Frontal cortex (tissue), 4 donors: ENCODE results near the gene CHAF1A. TPM values are rescaled to one million over a fixed set of nuclear protein-coding genes. Genes with fewer than 3 reads are reported as not detected.

ENCODE experiments used
- DNase-seq, 2 donors: peaks; one replicate each; pipeline ENCODE4 v3.0.0; 2012; ENCODE audit warnings: low spot score in 2 of 2
- FAIRE-seq: peaks from 2 replicates; lab custom pipeline; 2012; peaks lifted over from hg19 to GRCh38; lab: Jason Lieb, UNC
- total RNA-seq: library from RNA; depleted of rRNA; stranded (reverse); fragments of >200 nt; gene quantifications from one replicate; pipeline ENCODE4 v1.2.3, GENCODE V29; 2014
- donor health status: control.
- donor health status: control.
- donor health status: control.

The CHAF1A gene
- total RNA-seq, 1 donor from 2014 or later: 11.8 TPM

DNA sequence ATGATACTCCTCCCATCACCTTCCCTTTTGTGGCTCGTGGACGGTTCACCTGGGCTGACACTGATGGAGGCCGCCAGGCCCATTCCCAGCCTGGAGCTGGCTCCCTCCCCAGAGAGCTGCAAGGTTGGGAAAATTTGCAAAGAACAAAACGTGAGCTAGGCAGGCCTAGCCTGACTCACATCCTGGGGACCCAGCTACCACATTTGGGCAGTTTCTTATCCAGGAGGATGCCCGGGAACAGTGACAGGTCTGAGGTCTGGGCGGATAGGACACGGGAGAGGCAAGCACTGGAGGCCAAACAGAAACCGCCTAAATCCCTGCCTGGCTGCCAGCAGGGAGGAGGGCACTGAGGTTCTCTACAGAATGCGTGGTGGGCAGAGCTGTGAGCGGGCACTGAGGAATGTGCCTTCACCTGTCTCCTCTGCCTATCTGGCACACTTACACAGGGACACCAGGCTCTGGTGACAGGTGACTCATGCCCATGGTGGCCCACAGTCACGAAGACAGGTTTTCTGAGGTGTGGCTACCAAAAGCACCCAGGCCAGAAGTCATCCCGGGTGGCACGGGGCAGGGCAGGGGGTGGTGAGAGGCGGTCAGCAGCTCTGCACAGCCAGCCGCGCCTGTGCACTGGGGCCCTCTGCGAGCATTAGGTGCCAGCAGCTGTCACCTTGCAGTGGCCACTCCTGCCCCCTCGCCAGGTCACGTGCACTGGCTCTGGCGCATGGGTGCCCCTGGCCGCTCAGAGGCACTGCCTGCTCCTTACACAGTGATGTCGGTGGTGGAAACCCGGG lies 25.3 kb upstream of the CHAF1A start:
- FAIRE-seq (no peak), DNase-seq (no peak)

DNA sequence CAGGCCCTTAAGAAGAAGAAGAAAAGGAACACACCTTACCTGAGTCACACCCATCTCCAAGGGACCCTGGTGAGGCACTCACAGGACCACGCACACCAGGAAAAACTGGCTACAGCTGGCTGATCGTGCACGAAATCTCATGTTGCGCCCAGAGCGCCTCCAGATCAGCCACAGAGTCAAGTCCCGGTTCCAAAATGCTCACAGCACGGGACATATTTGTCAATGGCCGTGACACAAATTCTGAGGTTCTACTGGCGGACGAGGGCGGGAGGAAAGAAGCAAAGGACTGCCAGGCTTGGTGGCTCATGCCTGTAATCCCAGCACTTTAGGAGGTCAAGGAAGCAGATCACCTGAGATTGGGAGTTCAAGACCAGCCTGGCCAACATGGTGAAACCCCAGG lies 23.6 kb upstream of the CHAF1A start:
- DNase-seq (no peak), FAIRE-seq (no peak)

GRCh38 chr19:4379383-4380253 lies 22.8 kb upstream of the CHAF1A start:
- DNase-seq (no peak), FAIRE-seq (no peak)

DNA sequence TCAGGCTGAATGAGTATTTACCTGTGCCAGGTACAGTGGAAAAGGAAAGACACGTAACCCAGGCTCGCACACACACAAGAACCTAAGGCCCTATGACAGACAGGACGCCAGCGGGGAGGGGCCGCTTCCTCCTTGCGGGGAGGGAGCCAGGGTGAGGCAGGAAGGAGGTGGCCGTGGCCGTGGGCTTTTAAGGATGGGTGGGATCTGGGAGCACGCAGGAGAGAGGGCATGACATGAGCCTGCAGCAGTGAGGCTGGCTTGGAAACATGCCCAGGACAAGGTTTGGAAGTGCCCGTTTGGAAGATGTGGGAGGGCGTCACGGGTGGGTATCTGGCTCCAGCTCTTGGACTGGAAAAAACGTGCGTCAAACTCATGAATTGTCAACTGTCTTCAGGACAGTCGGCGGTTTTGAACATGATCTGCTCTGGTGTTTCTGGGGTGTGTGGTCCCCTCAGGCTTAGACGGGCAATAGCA lies 22.1 kb upstream of the CHAF1A start:
- no peak for FAIRE-seq
- DNase-seq: no peak

DNA sequence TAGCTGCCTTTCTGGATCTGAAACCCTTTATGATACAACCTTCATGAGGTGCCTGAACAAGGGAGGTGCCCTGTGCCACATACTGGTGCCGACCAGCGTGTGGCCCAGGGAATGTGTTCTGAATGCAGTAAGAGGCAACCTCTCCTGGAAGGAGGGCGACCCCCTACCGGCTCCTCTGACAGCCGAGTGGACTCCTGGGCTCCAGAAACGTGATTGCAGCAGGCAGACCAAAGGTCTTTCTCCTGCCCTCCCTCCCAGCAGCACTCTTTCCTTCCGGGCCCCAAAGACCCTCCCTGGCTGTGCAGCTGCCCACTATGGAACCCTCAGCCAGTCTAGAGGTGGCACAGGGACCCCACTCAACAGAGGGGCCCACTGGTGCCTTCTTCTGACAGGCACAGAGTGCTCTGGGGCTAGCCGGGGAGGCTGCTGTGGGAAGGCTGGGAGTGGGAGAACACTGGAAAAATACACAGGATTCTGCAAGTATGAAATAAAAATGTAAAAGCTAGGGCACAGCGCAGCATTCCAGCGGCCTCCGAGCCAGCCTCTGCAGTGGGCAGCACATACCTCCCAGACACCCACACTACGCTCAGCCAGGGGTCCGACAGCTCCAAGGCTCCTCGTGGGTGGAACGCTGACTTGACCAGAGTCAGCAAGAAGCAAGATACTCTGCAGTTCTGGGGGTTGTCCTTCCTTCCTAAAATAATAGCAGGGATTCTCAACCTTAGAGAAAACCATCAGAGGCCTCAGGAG lies 17.0 kb upstream of the CHAF1A start:
- DNase-seq (no peak), FAIRE-seq (no peak)

DNA sequence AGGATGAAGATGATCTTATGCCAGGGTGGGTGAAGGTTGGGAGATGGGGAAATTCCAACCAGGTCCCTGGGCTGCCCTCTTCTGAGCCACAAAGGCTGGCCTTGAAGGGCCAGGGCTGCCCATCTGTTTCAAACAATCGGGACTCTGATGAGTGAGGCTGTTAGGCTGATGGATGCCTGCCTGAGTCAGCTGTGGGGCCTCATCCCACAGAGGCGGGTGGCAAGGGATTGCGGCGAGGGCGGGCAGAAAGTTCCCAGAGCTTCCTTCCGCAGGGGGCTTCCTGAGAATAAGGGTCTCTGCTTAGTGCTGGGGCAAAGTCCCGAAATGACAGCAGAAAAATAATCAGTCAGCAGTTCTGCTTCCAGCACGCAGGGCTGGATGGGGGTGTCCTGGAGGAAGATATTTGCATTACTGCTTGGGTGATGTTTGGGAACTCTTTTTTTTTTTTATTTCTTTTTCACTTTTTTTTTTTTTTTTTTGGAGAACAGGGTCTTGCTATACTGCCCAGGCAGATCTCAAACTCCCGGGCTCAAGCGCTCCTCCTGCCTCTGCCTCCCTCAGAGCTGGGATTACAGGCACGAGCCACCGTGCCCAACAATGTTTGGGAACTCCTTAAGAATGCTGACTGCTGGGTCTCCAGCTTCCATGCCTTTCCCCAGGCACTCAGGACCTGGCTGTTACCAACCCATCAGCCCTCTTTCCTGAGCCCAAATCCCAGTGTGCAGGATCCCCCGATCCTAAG lies 16.2 kb upstream of the CHAF1A start:
- peak in 1 of 2 donors; percentile 65 for DNase-seq

GRCh38 chr19:4388337-4389063 lies 13.9 kb upstream of the CHAF1A start:
- FAIRE-seq: no peak
- DNase-seq: no peak

More for the DNA sequence above, 16.2 kb upstream of the CHAF1A start:
- FAIRE-seq: no peak

DNA sequence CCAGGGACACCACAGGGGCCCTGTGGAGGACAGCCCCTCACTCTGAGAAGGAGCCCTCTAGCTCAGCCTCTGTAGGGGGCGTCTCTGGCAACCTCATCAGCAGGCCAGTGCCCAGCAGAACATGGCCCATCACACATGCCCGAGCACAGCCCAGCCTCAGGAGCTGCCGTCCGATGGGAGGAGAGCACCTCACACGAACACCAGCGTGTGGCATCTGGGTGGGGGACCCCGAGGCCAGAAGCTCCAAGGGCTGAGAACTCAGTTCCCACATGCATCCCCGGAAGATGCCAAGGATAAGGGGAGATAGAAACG lies 13.4 kb upstream of the CHAF1A start:
- FAIRE-seq (no peak), DNase-seq (no peak)

DNA sequence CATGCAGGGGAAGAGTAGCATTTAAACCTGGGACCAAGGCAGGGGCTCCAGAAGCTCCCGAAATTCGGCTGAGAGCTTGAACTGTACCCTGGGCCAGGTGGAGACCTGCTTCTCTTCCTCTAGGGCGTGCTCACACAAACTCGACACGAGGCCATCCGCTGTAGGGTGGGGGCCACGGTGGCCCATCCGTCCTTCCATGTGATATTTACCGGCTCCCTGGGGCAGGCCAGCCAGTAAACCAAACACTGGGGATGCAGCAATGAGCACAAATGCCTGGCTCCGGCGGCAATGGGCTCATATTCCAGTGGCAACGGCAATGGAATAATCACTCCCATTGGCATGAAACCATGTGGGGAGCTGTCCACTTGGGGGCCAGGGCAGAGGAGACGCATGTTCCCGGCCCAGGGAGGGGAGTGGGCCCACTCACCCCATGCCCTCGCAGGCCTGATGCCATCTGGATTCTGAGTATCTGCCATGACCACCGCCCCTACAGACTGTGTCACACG lies 12.9 kb upstream of the CHAF1A start:
- no peak for DNase-seq
- no peak for FAIRE-seq

DNA sequence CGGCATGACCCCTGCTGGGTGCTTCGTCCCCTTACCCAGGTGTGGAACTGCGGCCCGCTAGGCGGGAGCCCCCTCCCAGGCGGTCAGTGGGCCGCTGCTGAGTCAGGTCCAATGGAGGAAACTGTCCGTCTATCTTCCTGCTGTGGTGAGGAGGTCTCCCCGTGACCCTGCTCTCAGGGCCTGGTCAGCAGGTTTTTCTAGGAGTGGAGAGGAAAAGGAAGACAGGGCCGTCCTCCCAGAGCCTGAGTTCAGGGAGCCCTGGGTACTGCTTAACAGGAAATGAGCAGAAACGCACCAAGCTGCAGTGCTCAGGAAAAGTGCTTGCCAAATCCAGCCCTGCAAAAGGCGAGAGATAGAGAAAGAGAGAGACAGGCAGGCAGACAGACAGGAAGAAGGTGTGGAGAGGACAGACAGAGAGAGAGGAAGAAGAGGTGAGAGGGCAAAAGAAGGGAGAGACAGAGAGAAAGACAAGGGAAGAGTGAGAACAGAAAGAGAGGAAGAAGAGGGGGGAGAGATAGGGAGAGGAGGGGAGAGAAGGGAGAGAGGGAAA lies 12.3 kb upstream of the CHAF1A start:
- DNase-seq (no peak), FAIRE-seq (no peak)

GRCh38 chr19:4390567-4391305 lies 11.7 kb upstream of the CHAF1A start:
- DNase-seq (no peak), FAIRE-seq (no peak)

- no peak for DNase-seq
- no peak for FAIRE-seq
These were observed 11.1 kb upstream of the CHAF1A start for GRCh38 chr19:4391306-4391693.

DNA sequence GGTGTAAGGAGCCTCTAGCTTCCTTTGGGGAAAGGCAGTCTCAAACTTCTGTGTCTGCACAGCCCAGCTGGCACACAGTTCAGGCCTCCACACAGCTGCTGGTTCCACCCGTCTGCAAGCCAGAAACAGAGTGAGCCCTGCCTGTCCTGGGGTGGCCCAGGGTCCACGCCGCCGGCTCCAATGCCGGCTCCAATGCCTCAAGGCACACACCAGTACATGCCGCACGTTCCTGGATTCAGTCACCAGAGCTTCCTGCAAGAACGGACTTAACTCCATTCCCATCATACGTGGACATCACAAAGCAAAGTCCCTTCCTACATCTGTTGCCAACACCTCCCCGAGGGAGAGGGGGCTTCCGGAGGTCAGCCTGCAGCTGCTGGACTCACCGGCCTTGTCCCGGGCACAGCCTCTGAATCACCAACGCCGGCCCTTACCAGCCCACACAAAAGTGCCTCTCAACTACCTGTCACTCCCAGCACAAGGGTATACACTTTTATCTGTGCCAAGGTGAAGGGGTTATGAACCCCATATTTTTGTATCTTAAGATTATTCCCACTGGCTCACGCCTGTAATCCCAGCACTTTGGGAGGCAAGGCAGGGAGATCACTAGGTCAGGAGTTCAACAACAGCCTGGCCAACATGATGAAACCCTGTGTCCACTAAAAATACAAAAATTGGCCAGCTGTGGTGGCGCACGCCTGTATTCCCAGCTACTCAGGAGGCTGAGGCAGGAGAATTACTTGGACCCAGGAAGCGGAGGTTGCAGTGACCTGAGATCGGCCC lies 10.5 kb upstream of the CHAF1A start:
- FAIRE-seq (no peak), DNase-seq (no peak)

GRCh38 chr19:4393947-4394590 lies 8.4 kb upstream of the CHAF1A start:
- DNase-seq (no peak), FAIRE-seq (no peak)

GRCh38 chr19:4396949-4397783 lies 5.3 kb upstream of the CHAF1A start:
- FAIRE-seq (no peak), DNase-seq (no peak)

- DNase-seq (no peak), FAIRE-seq (no peak)
These were observed 2.7 kb upstream of the CHAF1A start for GRCh38 chr19:4399812-4400134.
